HL-60 (cell line): ENCODE measurements around the gene MUC20.

Experiments
- DNase-seq, 2 experiments: peaks; one replicate each; pipeline ENCODE4 v3.0.0-alpha.2; 2010 to 2020; ENCODE audit warnings: low read depth in 1 of 2, low spot score in 1 of 2
- H3K27ac ChIP-seq: fragments of 250-450 bp; sonication (Bioruptor Pico); replicated peaks from 2 replicates; pipeline ENCODE4 v1.5.1; 2020; ENCODE audit warnings: mild to moderate bottlenecking, moderate library complexity
- H3K27me3 ChIP-seq: fragments of 250-450 bp; sonication (Bioruptor Pico); 2 replicates; pipeline ENCODE4 v1.5.1; 2021; ENCODE audit warnings: mild to moderate bottlenecking, moderate library complexity; ENCODE audit not compliant: insufficient read depth, poor library complexity, severe bottlenecking
- H3K4me3 ChIP-seq: replicated peaks from 2 replicates; pipeline ENCODE4 v1.5.1; 2011; ENCODE audit warnings: mild to moderate bottlenecking, control low read depth, low read length; ENCODE audit not compliant: insufficient read depth
- CTCF ChIP-seq: IDR thresholded peaks from one replicate; pipeline ENCODE4 v1.5.1; 2011; ENCODE audit warnings: low read length, control low read depth, inconsistent platforms; ENCODE audit not compliant: insufficient read depth
- GABPA ChIP-seq: IDR thresholded peaks from 2 replicates; pipeline ENCODE4 v1.6.1; 2012; ENCODE audit warnings: low read depth
- POLR2AphosphoS5 ChIP-seq: IDR thresholded peaks from 2 replicates; pipeline ENCODE4 v1.6.1; 2012; ENCODE audit warnings: low read depth
- REST ChIP-seq: IDR thresholded peaks from 2 replicates; pipeline ENCODE4 v1.6.1; 2012; ENCODE audit warnings: low read depth; ENCODE audit not compliant: insufficient replicate concordance
- SPI1 ChIP-seq: IDR thresholded peaks from 2 replicates; pipeline ENCODE4 v1.6.1; 2012; ENCODE audit warnings: low read depth, mild to moderate bottlenecking, borderline replicate concordance

Gene MUC20

GRCh38 chr3:195698325-195698646 is 22.5 kb upstream of the MUC20 start:
- H3K27me3 ChIP-seq: no peaks in the 10 kb centered on the region
- no peak for TF ChIP-seq GABPA
- TF ChIP-seq REST: no peak
- no peak for TF ChIP-seq SPI1
- TF ChIP-seq CTCF: no peak
- no peak for TF ChIP-seq POLR2AphosphoS5
- no peak overlapping the region for H3K27ac ChIP-seq
- DNase-seq: no peak
- H3K4me3 ChIP-seq: no peak overlapping the region

- no peaks in the 10 kb centered on the region for H3K27me3 ChIP-seq
- H3K27ac ChIP-seq: no peak overlapping the region
- no peak overlapping the region for H3K4me3 ChIP-seq
- no peak for TF ChIP-seq SPI1
- no peak for TF ChIP-seq CTCF
- TF ChIP-seq REST: no peak
- TF ChIP-seq POLR2AphosphoS5: no peak
- no peak for TF ChIP-seq GABPA
- no peak for DNase-seq
Observed at GRCh38 chr3:195698647-195699387, 22.0 kb upstream of the MUC20 start.

- no peak for DNase-seq
- Histone ChIP-seq H3K4me3 (no peak overlapping the region), H3K27me3 (no peaks in the 10 kb centered on the region), H3K27ac (no peak overlapping the region)
- TF ChIP-seq POLR2AphosphoS5 (no peak), GABPA (no peak), CTCF (no peak), SPI1 (no peak), REST (no peak)
Observed at GRCh38 chr3:195699388-195699771, 21.4 kb upstream of the MUC20 start.
